K562 (cell line): ENCODE results near the gene AFF3. TPM values are rescaled to one million over a fixed set of nuclear protein-coding genes. Genes with fewer than 3 reads are reported as not detected.
A peak's percentile ranks its signal among the peaks of the same experiment; 100 is the strongest.

ENCODE experiments used
- ATAC-seq: fragments of 200-7000 bp; cut with Tn5 transposase; 3 replicates; pipeline ENCODE4 v1.9.1; 2020; ENCODE audit warnings: moderate library complexity
- BruUV-seq: library from RNA; stranded (reverse); fragments of 400-500 nt; replicated peaks from 2 replicates; lab custom pipeline; 2021; lab: Mats Ljungman, UMichigan
- CTCF ChIA-PET: fragments of 300-600 bp; formaldehyde crosslinking; extraction: SDS; loops from one replicate; lab custom pipeline; 2021; ENCODE audit warnings: low intra/inter-chr PET ratio; lab: Yijun Ruan, JAX
- POLR2A ChIA-PET: fragments of 300-600, 350-650 bp; sonication (Branson Sonifier 250); formaldehyde crosslinking; extraction: SDS; loops from one replicate; lab custom pipeline; 2021; ENCODE audit warnings: antibody characterized with exemption, inconsistent platforms; lab: Yijun Ruan, JAX
- DNase-seq, 4 experiments: peaks; one replicate each; pipeline versions ENCODE4 v3.0.0 to v3.0.0-alpha.2; 2011 to 2018; ENCODE audit warnings: low spot score in 3 of 4, mixed read lengths in 3 of 4; ENCODE audit errors: extremely low read depth in 1 of 4
- FAIRE-seq: peaks from 2 replicates; lab custom pipeline; 2011; peaks lifted over from hg19 to GRCh38; lab: Jason Lieb, UNC
- H2AFZ ChIP-seq: 2 replicates; pipeline ENCODE4 v1.6.0; 2011; ENCODE audit warnings: low read depth, low read length, control low read depth, inconsistent platforms
- H3K27ac ChIP-seq: fragments of 200-600 bp; 3 replicates; pipeline ENCODE4 v1.8.0; 2011; ENCODE audit warnings: low read depth, mild to moderate bottlenecking, control low read depth, inconsistent platforms, low read length, moderate library complexity, mixed read lengths; ENCODE audit errors: extremely low read depth
- H3K27me3 ChIP-seq, 2 experiments: fragments of 300-600 bp in 1 of 2; 2 replicates in 1 of 2; 3 replicates in 1 of 2; pipeline versions ENCODE4 v1.6.0 to v1.8.0; 2011; ENCODE audit warnings: inconsistent platforms in 2 of 2, low read length in 2 of 2, mild to moderate bottlenecking in 1 of 2, mixed read lengths in 1 of 2, moderate library complexity in 1 of 2; ENCODE audit not compliant: control insufficient read depth in 2 of 2, insufficient read depth in 2 of 2
- H3K36me3 ChIP-seq: fragments of 300-600 bp; 3 replicates; pipeline ENCODE4 v1.8.0; 2011; ENCODE audit warnings: mild to moderate bottlenecking, low read length, inconsistent platforms; ENCODE audit not compliant: control insufficient read depth, insufficient read depth
- H3K4me1 ChIP-seq, 2 experiments: fragments of 200-600 bp in 1 of 2; replicated peaks in 1 of 2; 2 replicates in 1 of 2; 3 replicates in 1 of 2; pipeline versions ENCODE4 v1.5.1 to v1.8.0; 2011; ENCODE audit warnings: inconsistent platforms in 2 of 2, low read length in 2 of 2, mild to moderate bottlenecking in 1 of 2, mixed read lengths in 1 of 2, moderate library complexity in 1 of 2; ENCODE audit not compliant: control insufficient read depth in 2 of 2, insufficient read depth in 2 of 2
- H3K4me2 ChIP-seq: 2 replicates; pipeline ENCODE4 v1.6.1; 2011; ENCODE audit warnings: low read length, control low read depth, inconsistent platforms, mixed read lengths; ENCODE audit not compliant: insufficient read depth
- H3K4me3 ChIP-seq: fragments of 200-600 bp; sonication (generic), shearing (Covaris generic); 2 replicates; pipeline ENCODE4 v1.5.1; 2016; ENCODE audit warnings: control low read depth, inconsistent platforms
- H3K79me2 ChIP-seq: fragments of 200-600 bp; 3 replicates; pipeline ENCODE4 v1.8.0; 2011; ENCODE audit warnings: low read length, inconsistent platforms; ENCODE audit not compliant: control insufficient read depth, insufficient read depth
- H3K9ac ChIP-seq, 2 experiments: 2 replicates each; pipeline versions ENCODE4 v1.6.0 to v1.6.1; 2011; ENCODE audit warnings: low read depth in 2 of 2, low read length in 2 of 2, control low read depth in 1 of 2, inconsistent platforms in 1 of 2, mild to moderate bottlenecking in 1 of 2, mixed read lengths in 1 of 2; ENCODE audit not compliant: insufficient read depth in 1 of 2
- H3K9me1 ChIP-seq: one replicate; pipeline ENCODE4 v1.6.0; 2011; ENCODE audit warnings: inconsistent platforms, mild to moderate bottlenecking, low read length, moderate library complexity; ENCODE audit not compliant: control insufficient read depth, insufficient read depth
- H3K9me3 ChIP-seq: replicated peaks from 2 replicates; pipeline ENCODE4 v1.5.1; 2011; ENCODE audit warnings: low read depth, low read length, inconsistent platforms; ENCODE audit not compliant: control insufficient read depth, insufficient read depth
- H4K20me1 ChIP-seq: replicated peaks from 2 replicates; pipeline ENCODE4 v1.6.1; 2011; ENCODE audit warnings: low read length, inconsistent platforms, mixed read lengths; ENCODE audit not compliant: control insufficient read depth, insufficient read depth
- CSDE1 ChIP-seq, 2 experiments: fragments of 450-650 bp; IDR thresholded peaks; 2 replicates each; pipeline ENCODE4 v1.6.1; 2016; ENCODE audit warnings: mild to moderate bottlenecking in 1 of 2
- ETV5 ChIP-seq: sonication (generic); formaldehyde crosslinking; IDR thresholded peaks from 2 replicates; pipeline ENCODE4 v1.4.0; 2020; ENCODE audit warnings: low read depth, mild to moderate bottlenecking, missing genetic modification reagents
- HDAC2 ChIP-seq: fragments of 450-650 bp; IDR thresholded peaks from 2 replicates; pipeline ENCODE4 v1.6.1; 2016; ENCODE audit warnings: mild to moderate bottlenecking
- HIVEP1 ChIP-seq: fragments of 250-450 bp; sonication (Bioruptor Pico); IDR thresholded peaks from 2 replicates; pipeline ENCODE4 v1.4.0; 2020; ENCODE audit warnings: mild to moderate bottlenecking
- IRF9 ChIP-seq: fragments of 450-650 bp; IDR thresholded peaks from 2 replicates; pipeline ENCODE4 v1.6.1; 2016; ENCODE audit warnings: missing biosample characterization, missing genetic modification characterization
- KDM1A ChIP-seq, 2 experiments: fragments of 450-650 bp; IDR thresholded peaks; 2 replicates each; pipeline ENCODE4 v1.6.1; 2016; ENCODE audit warnings: mild to moderate bottlenecking in 2 of 2
- MAFF ChIP-seq: IDR thresholded peaks from 2 replicates; pipeline ENCODE4 v1.6.1; 2012; ENCODE audit warnings: low read length, improper control_type of control experiment
- NR4A1 ChIP-seq, 2 experiments: fragments of 250-450 bp in 1 of 2; fragments of 450-650 bp in 1 of 2; sonication (Bioruptor Pico) in 1 of 2; IDR thresholded peaks; 2 replicates each; pipeline versions ENCODE4 v1.4.0 to v1.6.1; 2016 to 2020; ENCODE audit warnings: mild to moderate bottlenecking in 2 of 2, missing compliant biosample characterization in 1 of 2, missing genetic modification characterization in 1 of 2, moderate library complexity in 1 of 2
- PML ChIP-seq: IDR thresholded peaks from 2 replicates; pipeline ENCODE4 v1.6.1; 2012; ENCODE audit warnings: low read length, inconsistent platforms
- RBM39 ChIP-seq: fragments of 200-400 bp; formaldehyde crosslinking; optimal IDR thresholded peaks from 2 replicates; pipeline ENCODE3; 2018; ENCODE audit warnings: low read depth, low read length
- SPI1 ChIP-seq: IDR thresholded peaks from 2 replicates; pipeline ENCODE4 v1.6.1; 2011; ENCODE audit warnings: low read depth, low read length, control low read depth, borderline replicate concordance
- ZFP30 ChIP-seq: fragments of 250-450 bp; sonication (Bioruptor Pico); IDR thresholded peaks from 2 replicates; pipeline ENCODE4 v1.8.0; 2022; ENCODE audit warnings: moderate library complexity, mild to moderate bottlenecking, inconsistent platforms, borderline replicate concordance
- ZNF217 ChIP-seq: sonication (generic); formaldehyde crosslinking; IDR thresholded peaks from 2 replicates; pipeline ENCODE4 v1.8.0; 2022; ENCODE audit warnings: mild to moderate bottlenecking, missing genetic modification reagents
- ZNF57 ChIP-seq: fragments of 450-650 bp; formaldehyde crosslinking; IDR thresholded peaks from 2 replicates; pipeline ENCODE4 v1.4.0; 2020; ENCODE audit warnings: mild to moderate bottlenecking, moderate library complexity
- WGBS: fragments of 100-300 bp; shearing (Covaris generic); methylation state at CpG from one replicate; pipeline ENCODE4 v1.1.6; 2016; ENCODE audit warnings: low coverage, mixed read lengths; ENCODE audit not compliant: insufficient coverage; ENCODE audit errors: missing lambda C conversion rate; 5-methylcytosine and 5-hydroxymethylcytosine counted together
- in situ Hi-C: fragments of 300-500 bp; cut with MboI; formaldehyde crosslinking; loops from 4 replicates; pipeline ENCODE4 v1.15.0; 2018; ENCODE audit warnings: inconsistent platforms, mixed read lengths
- intact Hi-C: fragments of 100-400 bp; cut with micrococcal nuclease; formaldehyde crosslinking; loops from 2 replicates; pipeline ENCODE4 v1.14.2; 2022
- polyA plus RNA-seq, 8 experiments: library from polyadenylated mRNA; depleted of rRNA in 4 of 8; stranded (reverse) in 5 of 8; unstranded in 3 of 8; fragments of >200 nt; fragmentation: Nextera tagmentation in 2 of 8; fragmentation: Illumina TruSeq in 1 of 8; extraction: Ambion mirVana in 2 of 8; extraction: Trizol in 1 of 8; gene quantifications; 2 replicates each; pipeline versions ENCODE4 v1.2.1 to v1.2.3, GENCODE V29; 2011 to 2014; ENCODE audit warnings: inconsistent platforms in 1 of 8, missing spikeins in 1 of 8
- total RNA-seq, 7 experiments: library from RNA; depleted of rRNA in 6 of 7; stranded (reverse); fragments of >200 nt in 6 of 7; fragmentation: Illumina TruSeq in 2 of 7; extraction: Trizol in 2 of 7; gene quantifications; 2 replicates each; pipeline versions ENCODE4 v1.2.1 to v1.2.3, GENCODE V29; 2011 to 2021; ENCODE audit warnings: low replicate concordance in 1 of 7
- TF ChIP-seq, protein P1 (sequence below): fragments of 250-450 bp; sonication (Bioruptor Pico); IDR thresholded peaks from 2 replicates; pipeline ENCODE4 v1.5.0; 2021; ENCODE audit warnings: mild to moderate bottlenecking, borderline replicate concordance

The AFF3 gene
- total and polyA plus RNA-seq, 9 of the 15 experiments (the other 6 are each of a cell fraction or from before 2014, with no cell fraction given), result 0.02 to 0.11 TPM; not detected in 7

DNA sequence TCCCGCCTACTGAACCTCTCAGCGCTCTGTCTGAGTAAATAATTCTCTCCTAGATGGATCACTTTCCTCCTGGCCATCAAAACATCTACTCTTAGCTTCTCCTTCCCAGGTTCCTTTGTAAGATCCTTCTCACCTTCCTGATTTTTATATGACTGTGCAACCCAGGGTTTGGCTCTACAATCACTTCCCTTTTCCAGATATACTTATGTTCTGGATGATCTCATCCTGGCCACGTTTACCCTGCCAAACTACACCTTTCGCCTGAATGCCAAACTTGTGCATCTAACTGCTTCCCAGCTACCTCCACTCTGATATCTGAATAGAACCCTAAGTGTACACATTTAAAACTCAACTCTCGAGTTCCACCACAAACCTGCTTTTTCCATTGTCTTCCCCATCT lies 362.1 kb downstream of the AFF3 start:
- Histone ChIP-seq H3K9me1 (no peaks in the 10 kb centered on the region), H3K4me2 (no peak overlapping the region), H3K27ac (no peak overlapping the region), H2AFZ (no peak overlapping the region), H3K36me3 (no peaks in the 10 kb centered on the region), H3K9ac (no peak overlapping the region), H3K4me3 (no peak overlapping the region), H4K20me1 (no peaks in the 10 kb centered on the region), H3K79me2 (no peaks in the 10 kb centered on the region), H3K27me3 (no peaks in the 10 kb centered on the region; a peak in 1 of 5 replicates), H3K4me1 (no peaks in the 10 kb centered on the region; a peak in 2 of 5 replicates), H3K9me3 (peaks cover 1% of the 10 kb centered on the region; the same call in 1 of the 2 replicates)
- DNase-seq (no peak), ATAC-seq (no peak), FAIRE-seq (no peak)
- CTCF ChIA-PET, result no interaction called here
- 22% methylated on average over 5 of the region's 5 CpGs for WGBS
- TF ChIP-seq RBM39 (no peak), SPI1 (peak; percentile 49; the same call in 1 of the 2 replicates)
- no TSS peak for BruUV-seq
- in situ Hi-C loops (no loop called here), intact Hi-C loops (no loop called here)
- POLR2A ChIA-PET, result no interaction called here

- ATAC-seq (no peak), FAIRE-seq (no peak), DNase-seq (no peak)
- no peak overlapping the region for H3K4me3 ChIP-seq
- H3K4me2 ChIP-seq, result no peak overlapping the region
- 37% methylated on average over 4 of the region's 4 CpGs for WGBS
- H3K9me3 ChIP-seq, result peaks cover 1% of the 10 kb centered on the region; the same call in 1 of the 2 replicates
- no peaks in the 10 kb centered on the region; a peak in 2 of 5 replicates for H3K4me1 ChIP-seq
- ChIA-PET POLR2A (no interaction called here), CTCF (no interaction called here)
- intact Hi-C loops, result no loop called here
- H4K20me1 ChIP-seq, result no peaks in the 10 kb centered on the region
- H3K27me3 ChIP-seq, result no peaks in the 10 kb centered on the region; a peak in 1 of 5 replicates
- H2AFZ ChIP-seq, result no peak overlapping the region
- BruUV-seq, result no TSS peak
- H3K27ac ChIP-seq, result no peak overlapping the region
- in situ Hi-C loops, result no loop called here
- no peaks in the 10 kb centered on the region for H3K36me3 ChIP-seq
- H3K79me2 ChIP-seq, result no peaks in the 10 kb centered on the region
- H3K9me1 ChIP-seq, result no peaks in the 10 kb centered on the region
- H3K9ac ChIP-seq, result no peak overlapping the region
- TF ChIP-seq MAFF, result no peak
- no peak for TF ChIP-seq NR4A1 (CRISPR knock-in tag; IDR thresholded peaks at IDR 0.05)
- no peak for TF ChIP-seq NR4A1 (tag; IDR thresholded peaks at IDR 0.05)
- no peak for TF ChIP-seq ZFP30 (CRISPR knock-in tag)
- no peak for TF ChIP-seq CSDE1 (IDR thresholded peaks at IDR 0.05)
- TF ChIP-seq ZNF217 (CRISPR knock-in tag), result no peak
- TF ChIP-seq KDM1A (IDR thresholded peaks at IDR 0.05), result no peak
- no peak for TF ChIP-seq ZNF57
- no peak for TF ChIP-seq HDAC2
- no peak for TF ChIP-seq PML
- TF ChIP-seq HIVEP1 (CRISPR knock-in tag), result no peak
- TF ChIP-seq IRF9 (tag), result no peak
- TF ChIP-seq ETV5, result no peak
- TF ChIP-seq, protein P1, sequence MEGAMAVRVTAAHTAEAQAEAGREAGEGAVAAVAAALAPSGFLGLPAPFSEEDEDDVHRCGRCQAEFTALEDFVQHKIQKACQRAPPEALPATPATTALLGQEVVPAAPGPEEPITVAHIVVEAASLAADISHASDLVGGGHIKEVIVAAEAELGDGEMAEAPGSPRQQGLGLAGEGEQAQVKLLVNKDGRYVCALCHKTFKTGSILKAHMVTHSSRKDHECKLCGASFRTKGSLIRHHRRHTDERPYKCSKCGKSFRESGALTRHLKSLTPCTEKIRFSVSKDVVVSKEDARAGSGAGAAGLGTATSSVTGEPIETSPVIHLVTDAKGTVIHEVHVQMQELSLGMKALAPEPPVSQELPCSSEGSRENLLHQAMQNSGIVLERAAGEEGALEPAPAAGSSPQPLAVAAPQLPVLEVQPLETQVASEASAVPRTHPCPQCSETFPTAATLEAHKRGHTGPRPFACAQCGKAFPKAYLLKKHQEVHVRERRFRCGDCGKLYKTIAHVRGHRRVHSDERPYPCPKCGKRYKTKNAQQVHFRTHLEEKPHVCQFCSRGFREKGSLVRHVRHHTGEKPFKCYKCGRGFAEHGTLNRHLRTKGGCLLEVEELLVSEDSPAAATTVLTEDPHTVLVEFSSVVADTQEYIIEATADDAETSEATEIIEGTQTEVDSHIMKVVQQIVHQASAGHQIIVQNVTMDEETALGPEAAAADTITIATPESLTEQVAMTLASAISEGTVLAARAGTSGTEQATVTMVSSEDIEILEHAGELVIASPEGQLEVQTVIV (CRISPR knock-in tag), result no peak
Measured at GRCh38 chr2:99779276-99779675, 363.1 kb downstream of the AFF3 start.
